Left renal pelvis (tissue), 4 donors: ENCODE measurements around the gene B3GALT5. TPM values are rescaled to one million over a fixed set of nuclear protein-coding genes. Genes with fewer than 3 reads are reported as not detected.

Experiments
- polyA plus RNA-seq, 4 donors: library from polyadenylated mRNA; unstranded; fragments of 120-200 nt; gene quantifications; one replicate each; pipeline ENCODE4 v1.2.1, GENCODE V29; 2013; ENCODE audit not compliant: insufficient read length in 4 of 4

Gene B3GALT5
- polyA plus RNA-seq, 4 donors, result 0.34 to 1.9 (median 1.4) TPM

Other genes with a start within 250 kb of the B3GALT5 start
- 1 to 10 TPM; 3.8 to 8.2 (median 4.4) TPM for gene LCA5L, start 167.2 kb upstream of the B3GALT5 start, polyA plus RNA-seq
- gene SH3BGR, start 161.0 kb upstream of the B3GALT5 start, polyA plus RNA-seq, result 1 to 10 TPM; 3.3 to 5.8 (median 5.7) TPM
- 1 to 10 TPM in 1 of 4 donors, under 1 TPM in 3; 0.46 to 1.1 (median 0.88) TPM for gene IGSF5, start 132.2 kb downstream of the B3GALT5 start, polyA plus RNA-seq